Breast epithelium (tissue), 3 donors: ENCODE results near the gene TFB2M.

Experiments
- CTCF ChIP-seq, 3 donors: fragments of 450-650 bp; IDR thresholded peaks; one replicate each; pipeline ENCODE4 v1.5.1; 2016 to 2017; ENCODE audit warnings: antibody characterized with exemption in 3 of 3, mild to moderate bottlenecking in 3 of 3, moderate library complexity in 3 of 3
- POLR2A ChIP-seq: fragments of 450-650 bp; IDR thresholded peaks from one replicate; pipeline ENCODE4 v1.6.1; 2016; ENCODE audit warnings: antibody characterized with exemption, mild to moderate bottlenecking, moderate library complexity
- POLR2AphosphoS5 ChIP-seq, 3 donors: sonication (generic); formaldehyde crosslinking; IDR thresholded peaks; one replicate each; pipeline ENCODE4 v1.6.1; 2017; ENCODE audit warnings: antibody characterized with exemption in 3 of 3

- TF ChIP-seq CTCF (IDR thresholded peaks at IDR 0.05): no peak
- no peak for TF ChIP-seq POLR2A
- no peak for TF ChIP-seq POLR2AphosphoS5 (IDR thresholded peaks at IDR 0.05)
These were observed 39.1 kb downstream of the TFB2M start for GRCh38 chr1:246526915-246527314.
